ENCODE measurements around the gene FKBP2. TPM values are rescaled to one million over a fixed set of nuclear protein-coding genes. Genes with fewer than 3 reads are reported as not detected.

The FKBP2 gene
- total RNA-seq, 1 experiment from 2014 or later: 41.0 TPM

- Histone ChIP-seq H3K9ac (ENCODE audit: extremely low read depth, insufficient read length, low read length) (no peak overlapping the region), H3K23me2 (ENCODE audit: insufficient read length, low read depth, low read length, poor library complexity, severe bottlenecking) (peaks cover 8% of the 10 kb centered on the region), H3K4me1 (ENCODE audit: insufficient read depth, low read length) (no peaks in the 10 kb centered on the region), H3K79me1 (ENCODE audit: insufficient read depth, low read depth, low read length, poor library complexity, severe bottlenecking) (no peaks in the 10 kb centered on the region), H3K23ac (ENCODE audit: insufficient read length, low read depth, low read length) (no peak overlapping the region), H2BK5ac (ENCODE audit: insufficient read length, low read length) (no peak overlapping the region), H3K27ac (ENCODE audit: insufficient read length, low read depth, low read length) (no peak overlapping the region), H3K4ac (ENCODE audit: low read depth, low read length) (no peak overlapping the region), H2BK120ac (ENCODE audit: low read depth, low read length, poor library complexity, severe bottlenecking) (no peak overlapping the region), H3K27me3 (ENCODE audit: insufficient read depth, low read length) (no peaks in the 10 kb centered on the region), H4K5ac (ENCODE audit: insufficient read length, low read depth, low read length) (no peak overlapping the region), H3K79me2 (ENCODE audit: insufficient read depth, low read length) (no peaks in the 10 kb centered on the region), H3T11ph (ENCODE audit: low read length) (no peak overlapping the region), H2BK12ac (ENCODE audit: insufficient read length, low read depth, low read length) (no peak overlapping the region), H4K20me1 (ENCODE audit: control insufficient read depth, insufficient read depth, insufficient read length) (no peaks in the 10 kb centered on the region), H4K91ac (ENCODE audit: insufficient read length, low read depth, low read length) (no peak overlapping the region), H3K56ac (ENCODE audit: insufficient read length, low read depth, low read length) (no peak overlapping the region), H2BK20ac (ENCODE audit: low read depth, low read length, poor library complexity, severe bottlenecking) (no peak overlapping the region), H3K9me3 (ENCODE audit: control insufficient read depth, low read depth, low read length) (no peaks in the 10 kb centered on the region), H4K8ac (replicated peaks; ENCODE audit: insufficient read length, low read depth, low read length) (no peak overlapping the region), H2BK15ac (ENCODE audit: low read depth, low read length) (no peak overlapping the region), H3K4me2 (ENCODE audit: insufficient read depth, insufficient read length, low read length) (no peak overlapping the region), H3K18ac (ENCODE audit: insufficient read length, low read depth, low read length) (no peak overlapping the region), H2AK5ac (ENCODE audit: insufficient read length, low read length) (no peak overlapping the region), H2AFZ (ENCODE audit: low read length) (no peak overlapping the region), H3K14ac (ENCODE audit: insufficient read depth, low read length) (no peak overlapping the region)
- TF ChIP-seq CTCF (conservative IDR thresholded peaks at IDR 0.05): no peak
- DNase-seq: no peak
- Mint-ChIP-seq H3K4me1 (peaks cover 11 to 21% of the 10 kb centered on the region in 2 experiments), H3K27ac (no peak overlapping the region), H3K36me3 (ENCODE audit: insufficient read depth in 1 of 3, low read depth in 3 of 3) (peaks cover 27 to 69% (median 48%) of the 10 kb centered on the region in 3 experiments), H3K27me3 (ENCODE audit: low read depth) (no peaks in the 10 kb centered on the region), H3K4me3 (no peak overlapping the region), H3K9me3 (no peaks in the 10 kb centered on the region)
- no CpG with 5 or more reads among the region's 35 CpGs for WGBS (ENCODE audit: extremely low coverage, insufficient read length, low lambda C conversion rate)
Observed at GRCh38 chr11:64265176-64266160, 24.6 kb downstream of the FKBP2 start.
